Measurements from ENCODE around the gene NRCAM. TPM values are rescaled to one million over a fixed set of nuclear protein-coding genes. Genes with fewer than 3 reads are reported as not detected.

The NRCAM gene
- total RNA-seq, 1 experiment from 2014 or later = 2.7 TPM

DNA sequence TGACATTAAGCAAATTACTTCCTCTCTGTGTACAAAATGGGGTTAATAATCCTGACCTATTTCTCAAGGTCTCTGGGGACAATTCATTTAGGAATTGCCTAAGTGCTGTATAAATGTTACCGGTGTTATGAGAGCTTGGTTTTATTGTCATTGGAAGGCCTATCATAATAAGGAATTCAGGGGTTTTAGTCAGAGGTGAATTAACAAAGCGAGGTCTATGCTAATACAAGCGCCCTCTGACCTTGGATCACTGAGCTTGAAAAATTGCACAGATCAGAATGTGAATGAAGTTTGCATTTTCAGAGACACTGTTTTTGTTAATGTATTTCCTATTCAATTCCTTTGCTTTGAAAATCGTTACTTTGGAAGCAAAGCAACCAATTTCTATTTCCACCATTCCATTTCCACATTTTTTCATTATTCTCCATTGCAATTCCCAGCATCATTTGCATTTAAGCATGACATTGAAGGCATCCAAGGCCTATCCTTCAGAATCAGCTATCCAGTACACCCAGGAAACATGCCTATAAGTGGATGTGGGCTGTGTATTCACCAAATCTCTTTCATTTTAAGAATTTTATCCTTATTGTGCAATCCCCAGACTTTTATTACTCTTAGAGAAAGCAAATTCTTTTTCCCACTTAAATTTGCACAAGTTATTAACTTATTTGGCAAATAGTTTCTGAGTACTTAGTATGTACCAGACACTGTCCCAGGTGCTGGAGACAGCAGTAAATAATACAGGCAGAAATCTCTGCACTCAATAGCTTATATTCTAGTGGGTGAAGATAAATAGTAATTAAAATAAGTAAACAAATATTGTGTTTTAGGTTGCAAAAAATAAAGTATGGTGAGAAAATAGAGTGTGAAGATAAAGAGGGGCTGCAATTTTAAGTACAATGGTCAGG is 133.1 kb downstream of the NRCAM start:
- CTCF ChIA-PET = no interaction called here
- no peaks in the 10 kb centered on the region for H3K27me3 Mint-ChIP-seq (ENCODE audit: low read depth)
- ATAC-seq (no peak), DNase-seq (ENCODE audit: low spot score) (no peak)
- H3K36me3 Mint-ChIP-seq = no peaks in the 10 kb centered on the region
- peaks cover 41% of the 10 kb centered on the region for H3K4me1 Mint-ChIP-seq
- no peaks in the 10 kb centered on the region for H3K9me3 Mint-ChIP-seq
- no peak overlapping the region for H3K27ac Mint-ChIP-seq
- no peak overlapping the region for H3K4me3 Mint-ChIP-seq
- TF ChIP-seq ZNF671 (CRISPR knock-in tag; IDR thresholded peaks at IDR 0.05) = no peak
- TF ChIP-seq, protein P1, sequence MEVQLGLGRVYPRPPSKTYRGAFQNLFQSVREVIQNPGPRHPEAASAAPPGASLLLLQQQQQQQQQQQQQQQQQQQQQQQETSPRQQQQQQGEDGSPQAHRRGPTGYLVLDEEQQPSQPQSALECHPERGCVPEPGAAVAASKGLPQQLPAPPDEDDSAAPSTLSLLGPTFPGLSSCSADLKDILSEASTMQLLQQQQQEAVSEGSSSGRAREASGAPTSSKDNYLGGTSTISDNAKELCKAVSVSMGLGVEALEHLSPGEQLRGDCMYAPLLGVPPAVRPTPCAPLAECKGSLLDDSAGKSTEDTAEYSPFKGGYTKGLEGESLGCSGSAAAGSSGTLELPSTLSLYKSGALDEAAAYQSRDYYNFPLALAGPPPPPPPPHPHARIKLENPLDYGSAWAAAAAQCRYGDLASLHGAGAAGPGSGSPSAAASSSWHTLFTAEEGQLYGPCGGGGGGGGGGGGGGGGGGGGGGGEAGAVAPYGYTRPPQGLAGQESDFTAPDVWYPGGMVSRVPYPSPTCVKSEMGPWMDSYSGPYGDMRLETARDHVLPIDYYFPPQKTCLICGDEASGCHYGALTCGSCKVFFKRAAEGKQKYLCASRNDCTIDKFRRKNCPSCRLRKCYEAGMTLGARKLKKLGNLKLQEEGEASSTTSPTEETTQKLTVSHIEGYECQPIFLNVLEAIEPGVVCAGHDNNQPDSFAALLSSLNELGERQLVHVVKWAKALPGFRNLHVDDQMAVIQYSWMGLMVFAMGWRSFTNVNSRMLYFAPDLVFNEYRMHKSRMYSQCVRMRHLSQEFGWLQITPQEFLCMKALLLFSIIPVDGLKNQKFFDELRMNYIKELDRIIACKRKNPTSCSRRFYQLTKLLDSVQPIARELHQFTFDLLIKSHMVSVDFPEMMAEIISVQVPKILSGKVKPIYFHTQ (CRISPR knock-in tag; IDR thresholded peaks at IDR 0.05) = no peak
- no peak for TF ChIP-seq FOXP1 (CRISPR knock-in tag; IDR thresholded peaks at IDR 0.05; ENCODE audit: borderline replicate concordance)
- no peak for TF ChIP-seq SMAD3 (CRISPR knock-in tag; IDR thresholded peaks at IDR 0.05; ENCODE audit: borderline replicate concordance)
- TF ChIP-seq SMAD4 (CRISPR knock-in tag; IDR thresholded peaks at IDR 0.05) = no peak
- TF ChIP-seq, protein P2, sequence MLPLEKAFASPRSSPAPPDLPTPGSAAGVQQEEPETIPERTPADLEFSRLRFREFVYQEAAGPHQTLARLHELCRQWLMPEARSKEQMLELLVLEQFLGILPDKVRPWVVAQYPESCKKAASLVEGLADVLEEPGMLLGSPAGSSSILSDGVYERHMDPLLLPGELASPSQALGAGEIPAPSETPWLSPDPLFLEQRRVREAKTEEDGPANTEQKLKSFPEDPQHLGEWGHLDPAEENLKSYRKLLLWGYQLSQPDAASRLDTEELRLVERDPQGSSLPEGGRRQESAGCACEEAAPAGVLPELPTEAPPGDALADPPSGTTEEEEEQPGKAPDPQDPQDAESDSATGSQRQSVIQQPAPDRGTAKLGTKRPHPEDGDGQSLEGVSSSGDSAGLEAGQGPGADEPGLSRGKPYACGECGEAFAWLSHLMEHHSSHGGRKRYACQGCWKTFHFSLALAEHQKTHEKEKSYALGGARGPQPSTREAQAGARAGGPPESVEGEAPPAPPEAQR (CRISPR knock-in tag; IDR thresholded peaks at IDR 0.05) = no peak
- TF ChIP-seq MYBL2 (CRISPR knock-in tag; IDR thresholded peaks at IDR 0.05) = no peak
- TF ChIP-seq, protein P3, sequence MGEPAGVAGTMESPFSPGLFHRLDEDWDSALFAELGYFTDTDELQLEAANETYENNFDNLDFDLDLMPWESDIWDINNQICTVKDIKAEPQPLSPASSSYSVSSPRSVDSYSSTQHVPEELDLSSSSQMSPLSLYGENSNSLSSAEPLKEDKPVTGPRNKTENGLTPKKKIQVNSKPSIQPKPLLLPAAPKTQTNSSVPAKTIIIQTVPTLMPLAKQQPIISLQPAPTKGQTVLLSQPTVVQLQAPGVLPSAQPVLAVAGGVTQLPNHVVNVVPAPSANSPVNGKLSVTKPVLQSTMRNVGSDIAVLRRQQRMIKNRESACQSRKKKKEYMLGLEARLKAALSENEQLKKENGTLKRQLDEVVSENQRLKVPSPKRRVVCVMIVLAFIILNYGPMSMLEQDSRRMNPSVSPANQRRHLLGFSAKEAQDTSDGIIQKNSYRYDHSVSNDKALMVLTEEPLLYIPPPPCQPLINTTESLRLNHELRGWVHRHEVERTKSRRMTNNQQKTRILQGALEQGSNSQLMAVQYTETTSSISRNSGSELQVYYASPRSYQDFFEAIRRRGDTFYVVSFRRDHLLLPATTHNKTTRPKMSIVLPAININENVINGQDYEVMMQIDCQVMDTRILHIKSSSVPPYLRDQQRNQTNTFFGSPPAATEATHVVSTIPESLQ (CRISPR knock-in tag; IDR thresholded peaks at IDR 0.05) = no peak
- TF ChIP-seq GABPB1 (CRISPR knock-in tag; IDR thresholded peaks at IDR 0.05) = no peak
- TF ChIP-seq, protein P4, sequence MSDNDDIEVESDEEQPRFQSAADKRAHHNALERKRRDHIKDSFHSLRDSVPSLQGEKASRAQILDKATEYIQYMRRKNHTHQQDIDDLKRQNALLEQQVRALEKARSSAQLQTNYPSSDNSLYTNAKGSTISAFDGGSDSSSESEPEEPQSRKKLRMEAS (CRISPR knock-in tag; IDR thresholded peaks at IDR 0.05) = no peak
- POLR2A ChIA-PET = no interaction called here

DNA sequence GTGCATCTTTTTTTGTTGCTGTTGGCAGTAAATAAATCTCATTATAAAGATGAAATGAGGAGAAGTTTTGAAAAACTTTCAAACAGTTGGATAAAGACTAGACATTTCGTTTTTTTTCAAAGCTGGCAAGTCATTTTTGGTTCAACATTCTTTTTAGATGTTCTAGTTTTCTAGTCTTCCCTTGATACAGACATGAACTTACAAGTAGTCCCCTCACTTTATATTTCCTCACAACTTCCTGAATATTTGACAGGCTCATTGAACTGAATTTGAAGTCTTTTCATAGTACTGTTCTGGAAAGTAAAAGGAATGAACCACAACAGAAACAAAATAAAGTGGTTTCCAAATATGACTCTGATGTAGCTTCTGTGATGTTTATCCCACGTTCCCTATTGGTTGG is 134.2 kb downstream of the NRCAM start:
- no peaks in the 10 kb centered on the region for H3K36me3 Mint-ChIP-seq
- ATAC-seq (no peak), DNase-seq (ENCODE audit: low spot score) (no peak)
- no peak overlapping the region for H3K27ac Mint-ChIP-seq
- ChIA-PET CTCF (no interaction called here), POLR2A (no interaction called here)
- no peak overlapping the region for H3K4me3 Mint-ChIP-seq
- peaks cover 33% of the 10 kb centered on the region for H3K4me1 Mint-ChIP-seq
- H3K27me3 Mint-ChIP-seq (ENCODE audit: low read depth) = no peaks in the 10 kb centered on the region
- H3K9me3 Mint-ChIP-seq = no peaks in the 10 kb centered on the region
- TF ChIP-seq, protein P5, sequence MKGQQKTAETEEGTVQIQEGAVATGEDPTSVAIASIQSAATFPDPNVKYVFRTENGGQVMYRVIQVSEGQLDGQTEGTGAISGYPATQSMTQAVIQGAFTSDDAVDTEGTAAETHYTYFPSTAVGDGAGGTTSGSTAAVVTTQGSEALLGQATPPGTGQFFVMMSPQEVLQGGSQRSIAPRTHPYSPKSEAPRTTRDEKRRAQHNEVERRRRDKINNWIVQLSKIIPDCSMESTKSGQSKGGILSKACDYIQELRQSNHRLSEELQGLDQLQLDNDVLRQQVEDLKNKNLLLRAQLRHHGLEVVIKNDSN (CRISPR knock-in tag; IDR thresholded peaks at IDR 0.05) = no peak
- TF ChIP-seq GRHL2 (CRISPR knock-in tag; IDR thresholded peaks at IDR 0.05; ENCODE audit: insufficient replicate concordance, severe bottlenecking) = no peak
- TF ChIP-seq, protein P6, sequence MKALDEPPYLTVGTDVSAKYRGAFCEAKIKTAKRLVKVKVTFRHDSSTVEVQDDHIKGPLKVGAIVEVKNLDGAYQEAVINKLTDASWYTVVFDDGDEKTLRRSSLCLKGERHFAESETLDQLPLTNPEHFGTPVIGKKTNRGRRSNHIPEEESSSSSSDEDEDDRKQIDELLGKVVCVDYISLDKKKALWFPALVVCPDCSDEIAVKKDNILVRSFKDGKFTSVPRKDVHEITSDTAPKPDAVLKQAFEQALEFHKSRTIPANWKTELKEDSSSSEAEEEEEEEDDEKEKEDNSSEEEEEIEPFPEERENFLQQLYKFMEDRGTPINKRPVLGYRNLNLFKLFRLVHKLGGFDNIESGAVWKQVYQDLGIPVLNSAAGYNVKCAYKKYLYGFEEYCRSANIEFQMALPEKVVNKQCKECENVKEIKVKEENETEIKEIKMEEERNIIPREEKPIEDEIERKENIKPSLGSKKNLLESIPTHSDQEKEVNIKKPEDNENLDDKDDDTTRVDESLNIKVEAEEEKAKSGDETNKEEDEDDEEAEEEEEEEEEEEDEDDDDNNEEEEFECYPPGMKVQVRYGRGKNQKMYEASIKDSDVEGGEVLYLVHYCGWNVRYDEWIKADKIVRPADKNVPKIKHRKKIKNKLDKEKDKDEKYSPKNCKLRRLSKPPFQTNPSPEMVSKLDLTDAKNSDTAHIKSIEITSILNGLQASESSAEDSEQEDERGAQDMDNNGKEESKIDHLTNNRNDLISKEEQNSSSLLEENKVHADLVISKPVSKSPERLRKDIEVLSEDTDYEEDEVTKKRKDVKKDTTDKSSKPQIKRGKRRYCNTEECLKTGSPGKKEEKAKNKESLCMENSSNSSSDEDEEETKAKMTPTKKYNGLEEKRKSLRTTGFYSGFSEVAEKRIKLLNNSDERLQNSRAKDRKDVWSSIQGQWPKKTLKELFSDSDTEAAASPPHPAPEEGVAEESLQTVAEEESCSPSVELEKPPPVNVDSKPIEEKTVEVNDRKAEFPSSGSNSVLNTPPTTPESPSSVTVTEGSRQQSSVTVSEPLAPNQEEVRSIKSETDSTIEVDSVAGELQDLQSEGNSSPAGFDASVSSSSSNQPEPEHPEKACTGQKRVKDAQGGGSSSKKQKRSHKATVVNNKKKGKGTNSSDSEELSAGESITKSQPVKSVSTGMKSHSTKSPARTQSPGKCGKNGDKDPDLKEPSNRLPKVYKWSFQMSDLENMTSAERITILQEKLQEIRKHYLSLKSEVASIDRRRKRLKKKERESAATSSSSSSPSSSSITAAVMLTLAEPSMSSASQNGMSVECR (CRISPR knock-in tag; IDR thresholded peaks at IDR 0.05; ENCODE audit: borderline replicate concordance) = no peak
- TF ChIP-seq, protein P7, sequence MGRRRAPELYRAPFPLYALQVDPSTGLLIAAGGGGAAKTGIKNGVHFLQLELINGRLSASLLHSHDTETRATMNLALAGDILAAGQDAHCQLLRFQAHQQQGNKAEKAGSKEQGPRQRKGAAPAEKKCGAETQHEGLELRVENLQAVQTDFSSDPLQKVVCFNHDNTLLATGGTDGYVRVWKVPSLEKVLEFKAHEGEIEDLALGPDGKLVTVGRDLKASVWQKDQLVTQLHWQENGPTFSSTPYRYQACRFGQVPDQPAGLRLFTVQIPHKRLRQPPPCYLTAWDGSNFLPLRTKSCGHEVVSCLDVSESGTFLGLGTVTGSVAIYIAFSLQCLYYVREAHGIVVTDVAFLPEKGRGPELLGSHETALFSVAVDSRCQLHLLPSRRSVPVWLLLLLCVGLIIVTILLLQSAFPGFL (CRISPR knock-in tag; IDR thresholded peaks at IDR 0.05; ENCODE audit: borderline replicate concordance) = no peak
- no peak for TF ChIP-seq JAZF1 (CRISPR knock-in tag; IDR thresholded peaks at IDR 0.05)
- TF ChIP-seq, protein P3 (CRISPR knock-in tag; IDR thresholded peaks at IDR 0.05) = no peak
- no peak for TF ChIP-seq ATF1 (CRISPR knock-in tag; IDR thresholded peaks at IDR 0.05)
